Psoas muscle (tissue), 8 donors: ENCODE data around the gene CCDC184. TPM values are rescaled to one million over a fixed set of nuclear protein-coding genes. Genes with fewer than 3 reads are reported as not detected.

Experiments
- ATAC-seq, 4 donors: fragments of 200-7000 bp; cut with Tn5 transposase; one replicate each; pipeline ENCODE4 v1.9.1; 2020; ENCODE audit warnings: moderate library complexity in 3 of 4, mild to moderate bottlenecking in 2 of 4
- DNase-seq, 2 donors: peaks; one replicate each; pipeline ENCODE4 v3.0.0-alpha.2; 2020
- H3K27ac ChIP-seq: fragments of 200-600 bp; one replicate; pipeline ENCODE4 v1.8.0; 2022
- H3K27me3 ChIP-seq, 3 donors: fragments of 200-600 bp in 1 of 3; one replicate each; pipeline versions ENCODE4 v1.6.1 to v1.8.0; 2013 to 2022; ENCODE audit warnings: low read length in 2 of 3, mild to moderate bottlenecking in 2 of 3, moderate library complexity in 1 of 3; ENCODE audit not compliant: insufficient read depth in 3 of 3
- H3K36me3 ChIP-seq, 2 donors: fragments of 200-600 bp in 1 of 2; one replicate each; pipeline versions ENCODE4 v1.6.1 to v1.8.0; 2013 to 2022; ENCODE audit warnings: low read depth in 1 of 2, mild to moderate bottlenecking in 1 of 2, moderate library complexity in 1 of 2; ENCODE audit not compliant: insufficient read depth in 1 of 2
- H3K4me1 ChIP-seq: fragments of 200-600 bp; one replicate; pipeline ENCODE4 v1.8.0; 2022
- H3K4me3 ChIP-seq: fragments of 200-600 bp; one replicate; pipeline ENCODE4 v1.8.0; 2022; ENCODE audit warnings: mild to moderate bottlenecking
- H3K9me3 ChIP-seq: fragments of 200-600 bp; one replicate; pipeline ENCODE4 v1.8.0; 2022
- CTCF ChIP-seq: fragments of 200-600 bp; IDR thresholded peaks from one replicate; pipeline ENCODE4 v1.8.0; 2022; ENCODE audit warnings: antibody characterized with exemption
- WGBS, 3 donors: extraction: QIAGEN DNeasy Blood & Tissue Kit; methylation state at CpG; one replicate each; pipeline versions ENCODE4 v1.1.6 to v1.1.7; 2013; 5-methylcytosine and 5-hydroxymethylcytosine counted together
- intact Hi-C, 2 donors: fragments of 100-400 bp; cut with DNase I; formaldehyde crosslinking; loops; one replicate each; pipeline versions ENCODE4 v1.11.0 to v1.14.2; 2022
- polyA plus RNA-seq, 3 donors: library from polyadenylated mRNA; stranded (reverse); fragments of 200-250 nt; gene quantifications; one replicate each; pipeline ENCODE4 v1.2.3, GENCODE V29; 2013
- total RNA-seq, 4 donors: library from RNA; stranded (reverse); fragmentation: NEBNext Ultra II Directional in 2 of 4; extraction: Animal tissue kit (Norgen Biotek cat#: 25700) in 2 of 4; gene quantifications; one replicate each; pipeline versions ENCODE4 v1.2.1 to v1.2.4, GENCODE V29; 2021 to 2023
- donor health status: healthy with polysubstance abuse.
- donor health status: DM: no; HTN: no; CAD: no; lungs with moderate emphysema.
- donor health status: Bipolar disorder and iron deficiency.
- donor health status: healthy.
- donor health status: DM: yes; HTN: yes; CAD: no.
- donor health status: DM: no; HTN: no; CAD: no.
- donor health status: DM: no; HTN: no; CAD: no.
- donor health status: DM: yes; HTN: yes; CAD: no.

Gene CCDC184
- total and polyA plus RNA-seq, 7 donors, result 0.16 to 0.84 (median 0.49) TPM

GRCh38 chr12:48185181-48185919 lies 1.9 kb downstream of the CCDC184 start:
- H3K4me3 ChIP-seq, result peak overlapping the region; percentile 74
- WGBS, 3 donors, result 69 to 79% (median 78%) methylated on average over 10 of the region's 10 CpGs
- ATAC-seq (no peak), DNase-seq (no peak)
- no peaks in the 10 kb centered on the region for H3K9me3 ChIP-seq
- peaks cover 0 to 49% (median 13%) of the 10 kb centered on the region in 3 donors for H3K27me3 ChIP-seq
- no peak for TF ChIP-seq CTCF
- intact Hi-C loops, result loop anchor here (10.0 kb wide), 1 partner anchor 439 kb away; no protein-coding TSS in a partner anchor
- no peak overlapping the region for H3K27ac ChIP-seq
- H3K36me3 ChIP-seq, result no peaks in the 10 kb centered on the region
- H3K4me1 ChIP-seq, result peaks cover 21% of the 10 kb centered on the region

- H3K27ac ChIP-seq, result no peak overlapping the region
- DNase-seq (no peak), ATAC-seq (no peak)
- no peak for TF ChIP-seq CTCF
- H3K27me3 ChIP-seq, result peaks cover 0 to 24% (median 13%) of the 10 kb centered on the region in 3 donors
- H3K36me3 ChIP-seq, result no peaks in the 10 kb centered on the region
- H3K4me1 ChIP-seq, result peaks cover 14% of the 10 kb centered on the region
- intact Hi-C loops, result loop anchor here (10.0 kb wide), 1 partner anchor 437 kb away; no protein-coding TSS in a partner anchor
- H3K9me3 ChIP-seq, result no peaks in the 10 kb centered on the region
- 81 to 87% (median 83%) methylated on average over 10 of the region's 10 CpGs for WGBS, 3 donors
- H3K4me3 ChIP-seq, result no peak overlapping the region
Observed at GRCh38 chr12:48187916-48188695, 4.7 kb downstream of the CCDC184 start.

GRCh38 chr12:48189331-48190125 lies 6.1 kb downstream of the CCDC184 start:
- Histone ChIP-seq H3K27ac (no peak overlapping the region), H3K9me3 (no peaks in the 10 kb centered on the region), H3K27me3 (peaks cover 0 to 9% (median 6%) of the 10 kb centered on the region in 3 donors), H3K36me3 (no peaks in the 10 kb centered on the region), H3K4me1 (peaks cover 1% of the 10 kb centered on the region), H3K4me3 (no peak overlapping the region)
- DNase-seq, result peak in 1 of 2 donors; percentile 46
- intact Hi-C loops, result loop anchor here (10.0 kb wide), 1 partner anchor 435 kb away; no protein-coding TSS in a partner anchor
- 41 to 44% (median 42%) methylated on average over 6 of the region's 6 CpGs for WGBS, 3 donors
- peak; percentile 88 for TF ChIP-seq CTCF
- ATAC-seq, result peak; percentile 62 to 86 (median 83)

- Histone ChIP-seq H3K4me1 (no peaks in the 10 kb centered on the region), H3K36me3 (no peaks in the 10 kb centered on the region), H3K27ac (no peak overlapping the region), H3K27me3 (peaks cover 0 to under 1% (median 0%) of the 10 kb centered on the region in 3 donors), H3K9me3 (no peaks in the 10 kb centered on the region), H3K4me3 (no peak overlapping the region)
- ATAC-seq (no peak), DNase-seq (no peak)
- TF ChIP-seq CTCF, result no peak
- intact Hi-C loops, result no loop called here
Observed at GRCh38 chr12:48191096-48191495, 7.7 kb downstream of the CCDC184 start.
